ENCODE measurements around the gene KCNIP2. TPM values are rescaled to one million over a fixed set of nuclear protein-coding genes. Genes with fewer than 3 reads are reported as not detected.

Gene KCNIP2
- total RNA-seq, 4 donors from 2014 or later: 6.1 to 63.9 (median 37.2) TPM

DNA sequence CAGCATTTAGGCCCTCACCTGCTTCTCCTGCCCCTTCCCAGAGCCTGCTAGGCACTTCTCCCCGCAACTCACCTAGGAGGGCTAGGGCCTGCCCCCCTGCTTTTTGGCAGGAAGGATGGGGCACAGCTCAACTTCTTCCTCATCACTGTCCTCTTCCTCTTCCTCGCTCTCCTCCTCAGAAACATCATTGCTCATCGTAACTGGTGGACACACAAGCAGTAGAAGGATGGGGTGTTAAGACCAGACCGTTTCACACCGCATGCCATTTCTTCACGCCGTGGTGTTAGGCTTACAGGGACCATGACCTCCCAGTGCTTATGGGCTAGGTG is 62.0 kb downstream of the KCNIP2 start:
- TF ChIP-seq POLR2A (IDR thresholded peaks at IDR 0.05) (no peak), CTCF (IDR thresholded peaks at IDR 0.05) (no peak), EP300 (IDR thresholded peaks at IDR 0.05) (no peak)
- 77 to 86% methylated on average over 7 of the region's 7 CpGs for WGBS, 2 donors
- peaks cover 0 to 22% (median 0%) of the 10 kb centered on the region in 3 donors for H3K36me3 ChIP-seq
- H3K4me1 ChIP-seq: peaks cover 0 to 62% (median 22%) of the 10 kb centered on the region in 4 donors
- no peak overlapping the region for H3K27ac ChIP-seq
- no peak for DNase-seq (ENCODE audit: low spot score in 2 of 2)
- H3K4me3 ChIP-seq: no peak overlapping the region
- peaks cover 0 to 37% of the 10 kb centered on the region in 2 donors for H3K27me3 ChIP-seq
- H3K9me3 ChIP-seq: no peaks in the 10 kb centered on the region

DNA sequence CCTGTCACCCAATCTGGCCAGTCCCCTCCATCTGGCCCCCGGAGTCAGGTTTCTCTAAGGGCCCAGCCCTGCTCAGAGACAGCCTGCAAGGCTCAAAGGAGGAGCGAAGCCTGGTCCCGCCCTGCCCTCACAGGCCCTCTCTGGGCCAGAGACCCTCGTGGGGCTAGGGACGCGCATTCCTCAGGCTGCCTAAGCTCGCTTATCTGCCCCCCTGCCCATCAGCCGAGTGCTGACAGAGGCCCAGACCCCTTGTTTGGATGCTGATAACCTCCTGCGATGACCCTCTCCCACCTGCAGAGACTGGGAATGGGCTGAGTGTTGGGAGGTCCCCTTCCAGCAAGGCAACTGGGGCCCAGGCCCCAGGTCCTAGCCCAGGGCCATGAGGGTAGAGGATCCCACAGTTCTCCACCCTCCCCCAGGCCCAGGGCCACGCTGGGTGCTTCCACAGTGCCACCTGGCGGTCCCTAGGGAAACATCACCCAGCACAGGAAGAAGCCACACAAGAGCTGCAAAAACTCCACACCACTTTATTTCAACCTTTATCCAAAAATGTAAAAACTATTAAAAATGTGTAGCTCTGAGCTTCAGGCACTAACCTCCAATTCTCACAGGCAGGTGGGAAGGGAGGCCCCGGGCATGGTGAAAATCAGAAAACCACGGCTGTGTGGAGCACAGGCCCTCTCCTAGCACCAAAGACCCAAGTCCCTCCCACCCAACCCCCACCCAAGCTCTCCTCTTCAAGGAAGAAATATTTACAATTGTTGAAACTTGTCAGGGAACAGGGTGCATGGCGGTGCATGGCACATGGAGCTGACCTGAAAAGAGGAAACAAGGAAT is 62.6 kb downstream of the KCNIP2 start:
- Histone ChIP-seq H3K27ac (no peak overlapping the region), H3K4me1 (peaks cover 0 to 68% (median 24%) of the 10 kb centered on the region in 4 donors), H3K27me3 (peaks cover 0 to 41% of the 10 kb centered on the region in 2 donors), H3K4me3 (no peak overlapping the region), H3K9me3 (no peaks in the 10 kb centered on the region), H3K36me3 (peaks cover 0 to 16% (median 0%) of the 10 kb centered on the region in 3 donors)
- 62 to 64% methylated on average over 12 to 14 of the region's 14 CpGs for WGBS, 2 donors
- TF ChIP-seq POLR2A (IDR thresholded peaks at IDR 0.05): no peak
- TF ChIP-seq EP300 (IDR thresholded peaks at IDR 0.05): no peak
- TF ChIP-seq CTCF (IDR thresholded peaks at IDR 0.05): peak; percentile 60 to 92 (median 69)
- DNase-seq (ENCODE audit: low spot score in 2 of 2): no peak

GRCh38 chr10:101780187-101780817 is 63.3 kb downstream of the KCNIP2 start:
- Histone ChIP-seq H3K9me3 (no peaks in the 10 kb centered on the region), H3K4me3 (peak overlapping the region in 3 of 4 donors; percentile 2 to 47 (median 44)), H3K4me1 (peaks cover 0 to 73% (median 28%) of the 10 kb centered on the region in 4 donors), H3K36me3 (peaks cover 0 to 10% (median 0%) of the 10 kb centered on the region in 3 donors), H3K27me3 (peaks cover 0 to 45% of the 10 kb centered on the region in 2 donors), H3K27ac (no peak overlapping the region)
- TF ChIP-seq CTCF (IDR thresholded peaks at IDR 0.05) (no peak), POLR2A (IDR thresholded peaks at IDR 0.05) (no peak), EP300 (IDR thresholded peaks at IDR 0.05) (no peak)
- no peak for DNase-seq (ENCODE audit: low spot score in 2 of 2)
- WGBS, 2 donors: 23 to 78% methylated on average over 2 to 17 of the region's 17 CpGs

GRCh38 chr10:101779544-101780186 is 63.9 kb downstream of the KCNIP2 start:
- no peaks in the 10 kb centered on the region for H3K9me3 ChIP-seq
- peak; percentile 82 to 89 (median 85) for TF ChIP-seq CTCF (IDR thresholded peaks at IDR 0.05)
- no peak for TF ChIP-seq POLR2A (IDR thresholded peaks at IDR 0.05)
- no peak for TF ChIP-seq EP300 (IDR thresholded peaks at IDR 0.05)
- 3 to 4% methylated on average over 45 to 51 of the region's 51 CpGs for WGBS, 2 donors
- peaks cover 0 to 4% (median 0%) of the 10 kb centered on the region in 3 donors for H3K36me3 ChIP-seq
- peaks cover 0 to 74% (median 30%) of the 10 kb centered on the region in 4 donors for H3K4me1 ChIP-seq
- peak overlapping the region; percentile 4 to 47 (median 28) for H3K4me3 ChIP-seq
- peaks cover 0 to 51% of the 10 kb centered on the region in 2 donors for H3K27me3 ChIP-seq
- peak; percentile 56 to 71 for DNase-seq (ENCODE audit: low spot score in 2 of 2)
- no peak overlapping the region for H3K27ac ChIP-seq
